Measurements from ENCODE around the gene GPR31. TPM values are rescaled to one million over a fixed set of nuclear protein-coding genes. Genes with fewer than 3 reads are reported as not detected.

The GPR31 gene
- total RNA-seq, 1 donor from 2014 or later: not detected

DNA sequence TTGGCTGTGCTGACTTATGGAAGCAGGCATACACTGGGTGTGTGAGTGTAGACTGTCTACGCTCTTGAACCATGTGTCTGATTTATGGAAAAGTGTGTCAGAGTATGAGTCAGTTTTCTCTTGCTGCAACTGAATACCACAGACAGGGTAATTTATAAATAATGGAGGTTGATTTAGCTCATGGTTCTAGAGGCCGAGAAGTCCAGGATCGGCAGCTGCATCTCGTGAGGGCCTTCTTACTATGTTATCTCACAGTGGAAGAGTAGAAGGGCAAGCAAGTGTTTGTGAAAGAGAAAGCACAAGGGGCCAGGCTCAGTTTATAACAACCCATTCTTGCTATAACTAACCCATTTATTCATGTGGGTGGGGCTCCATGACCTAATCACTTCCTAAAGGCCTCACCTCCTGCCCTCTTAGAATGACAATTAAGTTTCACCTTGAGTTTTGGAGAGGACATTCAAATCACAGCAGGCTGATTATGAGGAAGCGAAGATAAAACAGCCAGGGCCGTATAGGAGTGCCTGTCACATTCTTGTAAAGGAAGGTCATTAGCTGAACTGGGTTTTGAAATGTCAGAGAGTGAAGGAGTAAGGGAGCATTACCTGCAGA, 6.7 kb downstream of the GPR31 start:
- TF ChIP-seq CTCF (conservative IDR thresholded peaks at IDR 0.05): no peak
- Mint-ChIP-seq H3K9me3 (no peaks in the 10 kb centered on the region), H3K4me1 (ENCODE audit: unreplicated experiment) (peaks cover 15% of the 10 kb centered on the region), H3K27me3 (peaks cover 68% of the 10 kb centered on the region), H3K36me3 (no peaks in the 10 kb centered on the region), H3K4me3 (no peak overlapping the region), H3K27ac (no peak overlapping the region)
- DNase-seq (ENCODE audit: extremely low spot score, unreplicated experiment): no peak

GRCh38 chr6:167148997-167149396, 8.8 kb downstream of the GPR31 start:
- Mint-ChIP-seq H3K4me1 (ENCODE audit: unreplicated experiment) (peaks cover 9% of the 10 kb centered on the region), H3K36me3 (no peaks in the 10 kb centered on the region), H3K27me3 (peaks cover 66% of the 10 kb centered on the region), H3K9me3 (peaks cover 6% of the 10 kb centered on the region), H3K4me3 (no peak overlapping the region), H3K27ac (no peak overlapping the region)
- no peak for DNase-seq (ENCODE audit: extremely low spot score, unreplicated experiment)
- no peak for TF ChIP-seq CTCF (conservative IDR thresholded peaks at IDR 0.05)

GRCh38 chr6:167148021-167148420, 9.8 kb downstream of the GPR31 start:
- Mint-ChIP-seq H3K36me3 (no peaks in the 10 kb centered on the region), H3K27me3 (peaks cover 62% of the 10 kb centered on the region), H3K4me1 (ENCODE audit: unreplicated experiment) (peaks cover 9% of the 10 kb centered on the region), H3K9me3 (peaks cover 6% of the 10 kb centered on the region), H3K4me3 (no peak overlapping the region), H3K27ac (no peak overlapping the region)
- TF ChIP-seq CTCF (conservative IDR thresholded peaks at IDR 0.05): no peak
- DNase-seq (ENCODE audit: extremely low spot score, unreplicated experiment): no peak

DNA sequence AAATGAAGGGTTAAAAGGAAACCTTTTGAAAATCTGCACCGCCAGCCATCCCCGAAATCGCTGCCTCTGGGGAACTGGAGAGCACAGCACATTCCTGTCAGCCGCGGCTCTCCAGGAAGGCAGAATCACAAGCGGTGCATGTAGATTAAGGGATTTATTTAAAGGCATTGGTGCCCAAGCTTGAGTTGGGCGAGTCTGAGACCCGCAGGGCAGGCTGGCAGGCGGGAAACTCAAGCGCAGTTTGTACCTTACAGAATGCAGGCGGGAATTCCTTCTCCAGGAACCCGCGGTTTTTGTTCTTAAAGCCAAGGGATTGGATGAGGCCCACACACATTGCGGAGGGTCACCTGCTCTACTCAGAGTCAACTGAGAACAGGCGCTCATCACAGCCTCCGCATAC, 10.8 kb downstream of the GPR31 start:
- no peaks in the 10 kb centered on the region for H3K36me3 Mint-ChIP-seq
- H3K4me1 Mint-ChIP-seq (ENCODE audit: unreplicated experiment): peaks cover 9% of the 10 kb centered on the region
- peaks cover 61% of the 10 kb centered on the region for H3K27me3 Mint-ChIP-seq
- H3K4me3 Mint-ChIP-seq: peak overlapping the region; percentile 37
- TF ChIP-seq CTCF (conservative IDR thresholded peaks at IDR 0.05): no peak
- no peak for DNase-seq (ENCODE audit: extremely low spot score, unreplicated experiment)
- peaks cover 6% of the 10 kb centered on the region for H3K9me3 Mint-ChIP-seq
- H3K27ac Mint-ChIP-seq: no peak overlapping the region

- no peak overlapping the region for H3K4me3 Mint-ChIP-seq
- no peak overlapping the region for H3K27ac Mint-ChIP-seq
- no peak for TF ChIP-seq CTCF (conservative IDR thresholded peaks at IDR 0.05)
- H3K36me3 Mint-ChIP-seq: no peaks in the 10 kb centered on the region
- no peak for DNase-seq (ENCODE audit: extremely low spot score, unreplicated experiment)
- peaks cover 6% of the 10 kb centered on the region for H3K9me3 Mint-ChIP-seq
- peaks cover 60% of the 10 kb centered on the region for H3K27me3 Mint-ChIP-seq
- H3K4me1 Mint-ChIP-seq (ENCODE audit: unreplicated experiment): peaks cover 14% of the 10 kb centered on the region
Observed at GRCh38 chr6:167146135-167146534, 11.6 kb downstream of the GPR31 start.

- peaks cover 55% of the 10 kb centered on the region for H3K27me3 Mint-ChIP-seq
- no peak for DNase-seq (ENCODE audit: extremely low spot score, unreplicated experiment)
- H3K4me1 Mint-ChIP-seq (ENCODE audit: unreplicated experiment): peaks cover 21% of the 10 kb centered on the region
- no peak for TF ChIP-seq CTCF (conservative IDR thresholded peaks at IDR 0.05)
- H3K4me3 Mint-ChIP-seq: no peak overlapping the region
- no peaks in the 10 kb centered on the region for H3K36me3 Mint-ChIP-seq
- H3K9me3 Mint-ChIP-seq: peaks cover 6% of the 10 kb centered on the region
- H3K27ac Mint-ChIP-seq: no peak overlapping the region
Observed at GRCh38 chr6:167145461-167145860, 12.3 kb downstream of the GPR31 start.

Measured in type B pancreatic cell (in vitro differentiated cells).